Activated CD4-positive, CD25-positive, alpha-beta regulatory T cell treated with anti-CD3 and anti-CD28 coated beads, Interleukin-2, amount 50 U/mL, for 16 hours (primary cell): ENCODE data around the gene POLRMT.
"Not testable (repeated sequence)": the region's sequence is repeated elsewhere in the genome, so short reads cannot be mapped to it uniquely, and the experiment has no call there.

Source experiments
- DNase-seq: peaks from one replicate; pipeline ENCODE4 v3.0.0-alpha.2; 2020; ENCODE audit warnings: low read depth, low spot score

Gene POLRMT

GRCh38 chr19:633068-633785, at the start of gene POLRMT:
Gene POLRMT (minus strand): TSS chr19:633537. CDS start chr19:633512, 25 bp downstream.
- DNase-seq = peak; percentile 93

DNA sequence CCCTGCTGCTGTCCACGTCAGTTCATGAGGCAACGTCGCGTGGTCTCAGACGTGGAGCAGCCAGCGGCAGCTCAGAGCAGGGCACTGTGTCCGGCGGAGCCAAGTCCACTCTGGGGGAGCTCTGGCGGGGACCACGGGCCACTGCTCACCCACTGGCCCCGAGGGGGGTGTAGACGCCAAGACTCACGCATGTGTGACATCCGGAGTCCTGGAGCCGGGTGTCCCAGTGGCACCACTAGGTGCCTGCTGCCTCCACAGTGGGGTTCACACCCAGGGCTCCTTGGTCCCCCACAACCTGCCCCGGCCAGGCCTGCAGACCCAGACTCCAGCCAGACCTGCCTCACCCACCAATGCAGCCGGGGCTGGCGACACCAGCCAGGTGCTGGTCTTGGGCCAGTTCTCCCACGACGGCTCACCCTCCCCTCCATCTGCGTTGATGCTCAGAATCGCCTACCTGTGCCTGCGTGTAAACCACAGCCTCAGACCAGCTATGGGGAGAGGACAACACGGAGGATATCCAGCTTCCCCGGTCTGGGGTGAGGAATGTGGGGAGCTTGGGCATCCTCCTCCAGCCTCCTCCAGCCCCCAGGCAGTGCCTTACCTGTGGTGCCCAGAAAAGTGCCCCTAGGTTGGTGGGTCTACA, 49.5 kb upstream of the POLRMT start:
- no peak for DNase-seq

DNA sequence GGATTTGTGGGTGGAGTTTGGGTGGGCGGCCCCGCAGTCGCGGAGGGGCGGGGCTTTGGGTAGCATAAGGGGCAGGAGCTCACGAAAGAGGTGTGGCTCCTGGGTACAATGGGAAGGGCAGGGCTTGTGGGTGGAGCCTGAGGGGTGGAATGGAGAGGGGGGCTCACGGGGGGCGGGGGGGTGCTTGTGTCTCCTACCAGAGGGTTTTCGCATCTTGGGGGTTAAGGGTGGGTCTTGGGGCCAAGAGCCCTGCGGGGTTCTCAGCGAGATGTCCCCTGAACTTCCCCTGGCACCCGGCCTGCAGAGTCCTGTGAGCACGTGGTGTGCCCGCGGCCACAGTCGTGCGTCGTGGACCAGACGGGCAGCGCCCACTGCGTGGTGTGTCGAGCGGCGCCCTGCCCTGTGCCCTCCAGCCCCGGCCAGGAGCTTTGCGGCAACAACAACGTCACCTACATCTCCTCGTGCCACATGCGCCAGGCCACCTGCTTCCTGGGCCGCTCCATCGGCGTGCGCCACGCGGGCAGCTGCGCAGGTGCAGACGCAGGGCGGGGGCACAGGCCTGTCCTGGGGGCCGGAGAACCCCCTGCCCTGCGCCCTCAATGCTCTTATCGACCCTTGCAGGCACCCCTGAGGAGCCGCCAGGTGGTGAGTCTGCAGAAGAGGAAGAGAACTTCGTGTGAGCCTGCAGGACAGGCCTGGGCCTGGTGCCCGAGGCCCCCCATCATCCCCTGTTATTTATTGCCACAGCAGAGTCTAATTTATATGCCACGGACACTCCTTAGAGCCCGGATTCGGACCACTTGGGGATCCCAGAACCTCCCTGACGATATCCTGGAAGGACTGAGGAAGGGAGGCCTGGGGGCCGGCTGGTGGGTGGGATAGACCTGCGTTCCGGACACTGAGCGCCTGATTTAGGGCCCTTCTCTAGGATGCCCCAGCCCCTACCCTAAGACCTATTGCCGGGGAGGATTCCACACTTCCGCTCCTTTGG, 48.0 kb upstream of the POLRMT start:
- DNase-seq = no peak

- DNase-seq = peak; percentile 98
These were observed 47.1 kb upstream of the POLRMT start for GRCh38 chr19:680287-681028.

GRCh38 chr19:679418-680286, 46.3 kb upstream of the POLRMT start:
- DNase-seq = no peak

GRCh38 chr19:678791-679388, 45.6 kb upstream of the POLRMT start:
- no peak for DNase-seq

- DNase-seq = no peak
These were observed 44.5 kb upstream of the POLRMT start for GRCh38 chr19:677601-678436.

- DNase-seq = no peak
These were observed 43.9 kb upstream of the POLRMT start for GRCh38 chr19:677201-677600.

- DNase-seq = no peak
These were observed 43.2 kb upstream of the POLRMT start, which contains the start of gene FSTL3 for GRCh38 chr19:676339-677105. Gene FSTL3 (plus strand): TSS chr19:676392. CDS start chr19:676424, 32 bp downstream.

- no peak for DNase-seq
These were observed 42.6 kb upstream of the POLRMT start for GRCh38 chr19:676007-676338.

DNA sequence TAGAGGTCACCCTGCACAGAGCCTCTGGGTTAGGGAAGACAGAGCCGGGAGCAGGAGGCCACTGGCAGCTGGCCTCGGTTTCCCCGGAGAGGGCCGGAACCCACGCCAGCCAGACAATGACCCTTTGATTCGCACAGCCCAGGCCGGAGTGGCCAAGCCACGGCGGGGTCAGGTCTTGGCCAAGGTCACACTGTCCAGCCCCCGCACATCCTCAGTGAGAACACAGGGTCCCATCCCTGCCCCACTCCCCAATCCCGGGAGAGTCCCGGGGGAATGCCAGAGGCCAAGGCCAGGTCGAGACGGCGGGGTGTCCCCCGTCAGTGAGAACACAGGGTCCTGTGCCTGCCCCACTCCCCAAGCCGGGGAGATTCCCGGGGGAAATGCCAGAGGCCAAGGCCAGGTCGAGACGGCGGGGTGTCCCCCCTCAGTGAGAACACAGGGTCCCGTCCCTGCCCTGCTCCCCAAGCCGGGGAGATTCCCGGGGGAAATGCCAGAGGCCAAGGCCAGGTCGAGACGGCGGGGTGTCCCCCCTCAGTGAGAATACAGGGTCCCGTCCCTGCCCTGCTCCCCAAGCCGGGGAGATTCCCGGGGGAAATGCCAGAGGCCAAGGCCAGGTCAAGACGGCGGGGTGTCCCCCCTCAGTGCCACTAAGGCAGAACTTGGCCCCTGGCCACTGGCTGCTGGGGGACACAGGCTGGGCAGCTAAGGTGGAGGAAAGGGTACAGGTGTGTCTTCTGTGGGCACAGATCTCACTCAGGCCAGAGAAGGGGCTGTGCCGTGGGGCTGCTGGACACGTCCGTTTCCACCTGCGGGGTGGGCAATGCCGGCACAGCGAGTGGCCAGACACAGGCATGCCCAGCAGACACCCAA, 41.2 kb upstream of the POLRMT start:
- no peak for DNase-seq

GRCh38 chr19:670609-671075, 37.3 kb upstream of the POLRMT start:
- DNase-seq = no peak

DNA sequence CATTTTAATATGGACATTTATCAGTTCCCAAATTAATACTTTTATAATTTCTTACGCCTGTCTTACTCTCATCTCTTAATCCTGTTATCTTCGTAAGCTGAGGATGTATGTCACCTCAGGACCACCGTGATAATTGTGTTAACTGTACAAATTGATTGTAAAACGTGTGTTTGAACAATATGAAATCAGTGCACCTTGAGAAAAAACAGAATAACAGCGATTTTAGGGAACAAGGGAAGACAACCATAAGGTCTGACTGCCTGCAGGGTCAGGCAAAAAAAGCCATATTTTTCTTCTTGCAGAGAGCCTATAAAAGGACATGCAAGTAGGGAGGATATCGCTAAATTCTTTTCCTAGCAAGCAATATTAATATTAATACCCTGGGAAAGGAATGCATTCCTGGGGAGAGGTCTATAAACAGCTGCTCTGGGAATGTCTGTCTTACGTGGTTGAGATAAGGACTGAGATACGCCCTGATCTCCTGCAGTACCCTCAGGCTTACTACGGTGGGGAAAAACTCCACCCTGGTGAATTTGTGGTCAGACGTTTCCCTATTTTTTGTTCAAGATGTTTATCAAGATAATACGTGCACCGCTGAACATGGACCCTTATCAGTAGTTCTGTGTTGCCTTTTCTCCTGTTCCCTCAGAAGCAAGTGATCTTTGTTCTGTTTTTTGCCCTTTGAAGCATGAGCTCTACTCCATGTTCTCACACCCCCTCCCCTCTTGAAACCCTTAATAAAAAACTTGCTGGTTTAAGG, 35.5 kb upstream of the POLRMT start:
- DNase-seq = not testable (repeated sequence)

GRCh38 chr19:666985-667573, 33.7 kb upstream of the POLRMT start:
- not testable (repeated sequence) for DNase-seq

- DNase-seq = peak; percentile 61
These were observed 31.6 kb upstream of the POLRMT start for GRCh38 chr19:664913-665443.

DNA sequence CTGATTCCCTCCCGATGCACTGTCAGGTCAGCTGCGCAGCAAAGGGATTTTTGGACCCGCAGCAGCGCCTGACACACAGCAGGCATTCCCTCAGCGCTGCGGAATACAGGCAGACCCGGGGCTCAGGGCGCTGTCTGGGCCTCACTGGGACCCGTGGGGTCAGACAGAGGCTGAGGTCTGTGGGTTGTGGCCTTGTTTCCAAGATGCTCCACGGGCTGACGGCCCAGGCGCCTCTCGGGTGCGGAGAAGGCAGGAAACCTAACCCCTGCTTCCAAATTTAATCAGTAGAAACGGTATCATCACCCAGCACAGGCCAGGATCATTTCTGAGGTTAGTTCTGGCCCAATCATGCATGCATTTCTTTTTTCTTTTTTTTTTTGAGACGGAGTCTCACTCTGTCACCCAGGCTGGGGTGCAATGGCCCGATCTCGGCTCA, 30.4 kb upstream of the POLRMT start:
- DNase-seq = no peak
